GM21786 (cell line): ENCODE results near the gene SMIM43.
"Not testable (repeated sequence)": the region's sequence is repeated elsewhere in the genome, so short reads cannot be mapped to it uniquely, and the experiment has no call there.

Experiments used
- ATAC-seq: cut with Tn5 transposase; IDR thresholded peaks from one replicate; pipeline ENCODE4 v1.9.1; 2021; ENCODE audit not compliant: unreplicated experiment

Gene SMIM43

DNA sequence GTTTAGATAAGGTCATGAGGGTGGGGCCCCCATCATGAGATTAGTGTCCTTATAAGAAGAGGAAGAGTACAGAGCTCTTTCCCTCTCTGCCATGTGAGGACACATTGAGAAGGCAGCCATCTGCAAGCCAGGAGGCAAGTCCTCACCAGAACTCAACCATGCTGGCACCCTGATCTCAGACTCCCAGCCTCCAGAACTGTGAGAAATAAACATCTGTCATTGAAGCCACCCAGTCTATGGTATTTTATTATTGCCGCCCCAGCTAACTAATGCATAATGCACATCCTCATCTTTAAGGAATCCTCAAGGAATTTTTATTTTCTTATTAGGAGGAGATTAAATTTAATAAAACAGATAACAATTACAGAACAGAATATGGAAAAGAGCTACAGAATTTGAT is 19.4 kb upstream of the SMIM43 start:
- no peak for ATAC-seq

DNA sequence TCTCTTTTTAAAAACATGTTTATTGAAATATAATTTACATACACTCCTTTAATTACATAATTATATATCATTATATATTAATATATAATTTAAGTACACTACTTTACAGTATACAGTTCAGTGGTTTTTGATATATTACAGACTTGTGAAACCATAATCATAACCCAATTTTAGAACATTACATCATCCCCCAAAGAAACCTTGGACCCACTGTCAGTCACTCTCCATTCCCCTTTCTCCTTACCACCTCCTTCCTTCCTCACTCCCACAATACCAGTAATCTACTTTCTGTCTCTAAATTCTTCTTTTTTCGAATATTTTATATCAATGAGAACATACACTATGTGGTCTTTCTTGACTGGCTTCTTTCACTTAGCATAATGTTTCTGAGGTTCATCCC is 18.2 kb upstream of the SMIM43 start:
- ATAC-seq, result no peak

DNA sequence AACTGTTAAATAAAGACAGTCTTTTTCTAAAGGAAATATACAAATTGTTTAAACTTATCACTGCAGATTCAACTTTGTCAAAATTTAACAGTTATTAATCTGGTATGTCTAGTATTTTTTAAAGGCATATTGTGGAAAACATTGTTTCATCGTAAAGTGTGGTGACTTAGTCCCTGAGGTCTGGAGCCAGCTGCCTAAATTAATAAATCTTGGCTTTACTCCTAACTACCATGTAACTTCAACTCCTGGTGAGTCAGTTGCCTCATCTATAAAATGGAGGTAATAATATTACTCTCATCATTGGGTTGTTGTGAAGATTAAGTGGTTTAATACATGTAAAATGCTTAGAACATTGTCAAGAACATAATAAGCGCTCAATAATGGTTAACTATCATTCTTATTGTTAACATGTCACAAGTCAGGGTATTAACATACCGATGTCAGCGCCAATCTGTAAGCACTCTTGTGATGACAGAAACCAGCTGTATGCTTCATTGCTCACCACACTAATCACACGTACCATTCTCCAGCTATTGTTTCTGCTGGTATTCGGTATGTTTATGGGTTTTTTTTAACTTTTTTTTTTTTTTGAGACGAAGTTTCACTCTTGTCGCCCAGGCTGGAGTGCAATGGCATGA is 14.1 kb upstream of the SMIM43 start:
- no peak for ATAC-seq

DNA sequence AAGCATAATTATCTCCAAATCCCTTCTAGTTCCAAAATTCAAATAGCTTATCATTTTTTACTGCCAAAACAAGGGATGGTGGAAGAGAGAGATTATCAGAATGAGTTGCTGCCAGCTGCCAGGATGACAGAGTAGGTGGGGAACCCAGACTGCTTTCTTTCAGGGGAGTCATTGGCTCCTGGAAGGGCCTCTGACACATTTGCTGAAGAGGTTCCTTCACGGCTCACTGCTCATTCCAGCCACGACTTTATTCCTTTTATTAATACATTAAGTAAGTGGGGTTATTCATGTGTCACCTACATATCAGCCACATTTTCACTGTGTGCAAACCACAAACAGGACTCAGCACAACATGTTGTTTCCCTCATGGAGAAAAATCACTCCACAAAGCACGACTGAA is 12.7 kb upstream of the SMIM43 start:
- ATAC-seq, result no peak

- no peak for ATAC-seq
These were observed 11.8 kb upstream of the SMIM43 start for GRCh38 chr4:121776610-121777401.

GRCh38 chr4:121773883-121774282 is 8.9 kb upstream of the SMIM43 start:
- no peak for ATAC-seq

GRCh38 chr4:121771869-121772268 is 6.9 kb upstream of the SMIM43 start:
- no peak for ATAC-seq

- no peak for ATAC-seq
These were observed 4.4 kb upstream of the SMIM43 start for GRCh38 chr4:121769341-121769740.

DNA sequence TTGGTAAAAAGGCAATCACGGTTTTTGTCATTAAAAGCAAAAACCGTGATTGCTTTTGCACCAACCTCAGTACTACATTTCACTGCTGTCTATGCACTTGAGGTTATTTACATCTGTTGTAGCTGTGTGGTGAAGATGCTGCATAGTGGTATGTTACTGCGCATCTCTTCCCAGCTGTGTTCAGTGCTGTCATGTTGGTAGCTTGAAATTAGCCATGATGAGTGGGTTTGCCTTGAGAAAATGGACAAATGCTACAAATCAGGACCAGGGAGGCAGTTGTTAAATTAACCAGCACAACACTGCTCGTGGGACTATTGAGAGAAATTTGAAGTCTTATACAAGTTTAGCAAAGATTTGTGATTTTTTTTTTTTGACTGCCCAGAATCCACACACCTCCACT is 2.2 kb upstream of the SMIM43 start:
- no peak for ATAC-seq

- no peak for ATAC-seq
These were observed 1.1 kb upstream of the SMIM43 start for GRCh38 chr4:121765971-121766538.

GRCh38 chr4:121765368-121765705 is 373 bp upstream of the SMIM43 start:
- ATAC-seq, result no peak

GRCh38 chr4:121764303-121764701 is 662 bp downstream of the SMIM43 start:
- no peak for ATAC-seq

DNA sequence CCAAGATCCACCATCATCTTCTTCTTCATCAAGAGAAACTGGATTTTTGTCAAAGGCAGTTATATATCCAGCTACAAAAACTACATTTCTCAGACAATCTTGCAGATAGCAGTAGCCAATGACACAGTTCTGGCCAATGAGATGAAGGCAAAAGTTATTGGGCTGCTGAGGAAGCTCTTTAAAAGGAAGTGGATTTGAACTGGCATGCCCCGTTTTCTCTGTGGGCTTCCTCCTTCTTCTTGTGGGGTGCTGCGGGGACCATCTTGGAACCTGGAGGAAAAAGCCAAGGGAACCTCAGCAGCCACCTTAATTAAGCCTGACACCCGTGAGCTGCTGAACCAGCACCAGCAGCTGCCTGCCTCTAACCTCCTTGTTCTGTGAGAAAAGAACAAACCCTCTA is 4.8 kb downstream of the SMIM43 start:
- ATAC-seq, result no peak

GRCh38 chr4:121758925-121759568 is 5.9 kb downstream of the SMIM43 start:
- no peak for ATAC-seq

- not testable (repeated sequence) for ATAC-seq
These were observed 12.8 kb downstream of the SMIM43 start for GRCh38 chr4:121752142-121752541.

- ATAC-seq, result no peak
These were observed 15.7 kb downstream of the SMIM43 start for GRCh38 chr4:121749225-121749624.

- no peak for ATAC-seq
These were observed 22.2 kb downstream of the SMIM43 start for GRCh38 chr4:121742794-121743193.

DNA sequence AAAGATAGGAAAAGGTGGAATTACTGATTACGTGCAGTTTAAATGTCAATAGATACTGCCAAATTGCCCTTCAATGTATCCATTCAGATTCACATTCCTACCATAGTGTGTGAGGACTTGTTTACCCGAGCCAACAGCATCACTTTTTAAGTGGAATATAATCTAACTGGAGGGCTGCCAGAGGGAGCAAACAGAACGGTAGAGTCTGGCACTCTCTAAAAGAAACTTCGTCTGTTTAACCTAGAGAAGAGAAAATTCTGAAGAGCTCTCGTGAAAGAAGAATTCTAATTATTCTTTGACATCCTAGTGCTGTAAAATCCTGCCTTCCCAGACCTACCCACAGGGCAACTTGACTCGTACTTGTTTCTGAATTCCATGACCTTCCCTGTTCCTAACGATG is 23.2 kb downstream of the SMIM43 start:
- no peak for ATAC-seq

DNA sequence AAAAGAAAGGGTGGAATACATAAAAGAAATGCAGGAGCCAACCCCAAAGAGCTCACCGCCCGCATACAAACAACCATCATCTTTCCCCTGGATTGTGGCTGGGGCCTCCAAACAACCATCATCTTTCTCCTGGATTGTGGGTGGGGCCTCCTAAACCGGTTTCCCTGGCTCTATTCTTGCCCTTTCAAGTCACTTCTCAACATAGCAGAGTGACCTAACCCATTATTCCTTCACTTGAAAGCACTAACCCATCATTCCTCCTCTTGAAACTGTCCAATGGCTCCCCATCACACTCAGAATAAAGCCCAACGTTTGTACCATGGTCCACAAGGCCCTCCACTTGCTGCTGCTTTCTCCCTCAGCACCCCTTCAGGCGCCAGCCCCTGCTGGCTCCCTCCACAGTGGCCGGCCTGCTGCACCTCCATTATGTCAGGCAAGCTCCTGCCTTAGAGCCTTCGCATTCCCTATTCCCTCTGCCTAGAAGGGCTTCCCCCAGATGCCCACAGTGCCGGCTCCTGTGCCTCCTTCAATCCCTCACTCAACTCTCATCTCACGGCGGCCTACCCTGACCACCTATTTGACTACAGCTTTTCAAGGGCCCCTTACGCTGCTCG is 24.1 kb downstream of the SMIM43 start:
- no peak for ATAC-seq

DNA sequence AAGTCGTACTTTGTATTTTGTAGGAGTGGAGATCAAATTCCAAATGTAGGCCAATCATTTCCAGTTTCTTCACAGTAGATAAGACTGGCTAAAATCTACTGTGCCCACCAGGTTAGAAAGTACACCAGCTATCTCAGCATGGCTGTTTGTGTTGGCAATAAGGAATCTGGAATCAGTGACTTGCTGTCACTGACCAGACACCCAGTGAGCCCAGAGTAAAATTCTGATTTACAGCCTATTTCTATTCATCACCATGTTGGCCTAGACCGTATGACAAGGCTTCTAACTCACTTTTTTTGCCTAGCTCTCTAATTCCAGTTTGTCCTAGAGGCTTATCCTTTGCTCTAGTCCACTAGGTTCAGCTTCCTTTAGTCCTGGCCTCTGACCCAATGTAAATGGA is 25.4 kb downstream of the SMIM43 start:
- ATAC-seq, result no peak

DNA sequence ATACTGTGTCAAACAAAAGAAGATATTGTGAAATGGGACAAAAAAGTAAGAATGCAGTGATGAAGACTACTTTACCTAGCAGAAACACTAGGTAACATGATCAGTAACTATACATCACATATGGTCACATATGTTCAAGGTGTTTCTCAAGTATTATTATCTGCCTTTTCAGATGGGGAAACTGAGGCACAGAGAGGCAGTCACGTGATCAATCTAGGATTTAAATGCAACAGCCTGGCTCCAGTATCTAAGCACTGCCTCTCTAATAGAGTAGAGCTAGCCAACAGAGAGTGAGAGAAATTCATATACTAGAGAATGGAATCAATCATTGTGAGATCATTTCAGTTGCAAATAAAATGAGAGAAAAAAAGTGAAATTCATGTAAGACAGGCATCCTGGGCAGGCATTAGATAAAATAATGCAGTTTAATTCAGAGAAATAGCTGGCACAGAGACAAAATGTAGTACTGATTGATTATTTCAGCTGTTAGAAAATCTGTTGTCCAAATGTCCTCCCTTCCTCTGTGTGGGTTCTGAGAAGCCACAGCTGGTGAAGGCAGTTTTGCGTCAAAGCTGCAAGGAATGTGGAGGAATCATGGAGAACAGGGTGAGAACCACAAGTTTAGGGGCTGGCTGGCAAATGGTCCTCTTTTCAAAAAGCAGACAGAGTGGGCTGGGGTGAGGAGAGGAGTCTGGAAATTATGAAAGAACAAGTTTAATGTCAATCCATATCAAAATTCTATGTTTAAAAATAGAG is 26.0 kb downstream of the SMIM43 start:
- ATAC-seq, result no peak
